ENCODE data around the gene PIK3C2G.

PIK3C2G gene

GRCh38 chr12:18345021-18345735 is 83.9 kb downstream of the PIK3C2G start:
- no peak for DNase-seq (ENCODE audit: low spot score)

GRCh38 chr12:18352312-18352711 is 91.0 kb downstream of the PIK3C2G start:
- DNase-seq (ENCODE audit: low spot score), result no peak

DNA sequence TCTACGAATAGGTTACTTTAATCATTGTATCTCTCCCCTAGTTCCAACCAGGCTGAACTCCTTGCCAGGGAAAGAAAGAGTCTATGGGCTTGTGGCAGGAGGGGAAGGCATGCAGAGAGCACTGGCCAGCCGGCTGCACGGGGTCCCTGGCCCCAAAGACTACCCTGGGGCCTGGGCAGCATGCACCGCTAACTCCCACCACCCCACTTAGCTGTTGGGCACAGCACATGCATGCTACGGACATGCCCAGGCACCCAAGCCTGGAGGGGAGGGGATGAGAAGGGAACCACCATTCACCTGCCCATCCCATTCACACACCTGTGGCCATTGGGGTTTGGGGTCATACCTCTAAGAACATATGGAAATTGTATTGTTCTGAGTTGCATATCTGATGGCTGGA is 94.1 kb downstream of the PIK3C2G start:
- DNase-seq (ENCODE audit: low spot score), result no peak

GRCh38 chr12:18358077-18358476 is 96.8 kb downstream of the PIK3C2G start:
- no peak for DNase-seq (ENCODE audit: low spot score)

DNA sequence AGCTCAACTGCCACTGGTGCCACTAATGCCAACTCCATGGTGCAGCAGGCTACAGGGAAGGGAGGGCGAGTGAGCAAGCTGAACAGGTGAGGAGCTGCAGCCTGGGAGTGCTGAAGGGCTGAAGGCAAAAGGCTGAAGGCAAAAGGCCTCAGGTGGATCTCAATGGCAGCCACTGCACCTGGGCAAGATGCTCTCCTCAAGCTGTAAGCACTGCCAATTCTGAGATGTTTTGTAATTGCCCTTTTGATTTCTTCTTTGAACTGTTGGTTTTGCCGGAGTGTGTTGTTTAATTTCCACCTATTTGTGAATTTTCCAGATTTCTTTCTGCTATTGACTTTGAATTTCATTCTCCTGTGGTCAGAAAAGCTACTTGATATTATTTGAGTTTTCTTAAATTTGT is 97.6 kb downstream of the PIK3C2G start:
- DNase-seq (ENCODE audit: low spot score), result no peak

DNA sequence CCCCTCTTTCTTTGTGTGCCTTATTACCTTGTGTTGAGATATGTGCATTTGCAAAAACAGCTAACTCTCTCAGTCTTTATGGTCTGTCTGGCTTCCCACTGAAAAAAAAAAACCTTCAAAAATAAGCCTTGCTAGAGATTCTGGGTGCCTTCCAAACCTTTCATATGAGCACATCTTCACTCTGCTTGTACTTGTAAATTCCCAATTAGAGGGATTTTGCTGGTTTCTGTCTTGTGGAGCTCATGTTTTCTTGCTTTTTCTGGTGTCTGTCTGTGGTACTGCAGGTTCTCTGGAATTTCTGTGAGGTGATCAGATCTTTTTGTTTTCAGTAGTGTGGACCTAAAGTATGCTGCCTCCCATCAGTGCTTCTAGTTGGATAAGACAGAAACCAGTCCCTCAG is 100.1 kb downstream of the PIK3C2G start:
- DNase-seq (ENCODE audit: low spot score), result no peak

- DNase-seq (ENCODE audit: low spot score), result no peak
Observed at GRCh38 chr12:18363321-18363720, 102.0 kb downstream of the PIK3C2G start.

DNA sequence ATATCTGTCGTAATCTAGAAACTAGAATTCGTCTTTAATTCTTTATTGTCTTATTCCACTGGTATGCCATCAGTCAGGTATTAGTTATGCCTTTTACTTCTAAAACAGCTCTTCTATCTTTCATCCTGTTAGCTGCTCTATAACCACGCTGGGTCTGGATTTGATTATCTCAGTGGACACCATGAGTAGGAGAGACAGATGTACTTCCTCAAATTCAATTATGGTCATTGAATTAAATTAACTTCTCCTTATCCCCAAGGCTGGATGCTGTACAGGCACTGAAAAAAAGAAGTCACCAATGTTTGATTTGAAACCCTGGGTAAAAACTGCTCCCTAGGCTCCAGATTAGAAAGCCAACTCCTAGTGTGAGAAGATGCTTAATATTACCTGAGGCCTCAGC is 107.3 kb downstream of the PIK3C2G start:
- no peak for DNase-seq (ENCODE audit: low spot score)

- no peak for DNase-seq (ENCODE audit: low spot score)
Observed at GRCh38 chr12:18373181-18373580, 111.9 kb downstream of the PIK3C2G start.

DNA sequence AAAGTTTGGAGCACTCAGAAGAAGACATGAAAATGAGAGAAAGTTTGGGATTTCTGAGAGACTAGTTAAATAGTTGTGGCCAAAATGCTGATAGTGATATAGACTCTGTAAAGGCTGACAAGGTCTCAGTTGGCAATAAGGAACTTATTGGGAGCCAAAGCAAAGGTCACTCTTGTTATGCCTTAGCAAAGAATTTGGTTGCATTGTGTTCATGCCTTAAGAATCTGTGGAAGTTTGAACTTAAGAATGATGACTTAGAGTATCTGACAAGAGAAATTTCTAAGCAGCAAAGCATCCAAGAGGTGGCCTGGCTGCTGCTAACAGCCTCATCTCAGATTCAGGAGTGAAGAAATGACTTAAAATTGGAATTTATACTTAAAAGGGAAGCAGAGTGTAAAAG is 113.8 kb downstream of the PIK3C2G start:
- DNase-seq (ENCODE audit: low spot score), result no peak

GRCh38 chr12:18375583-18375982 is 114.3 kb downstream of the PIK3C2G start:
- DNase-seq (ENCODE audit: low spot score), result no peak

- DNase-seq (ENCODE audit: low spot score), result no peak
Observed at GRCh38 chr12:18382236-18382885, 121.0 kb downstream of the PIK3C2G start.

- DNase-seq (ENCODE audit: low spot score), result no peak
Observed at GRCh38 chr12:18383203-18383602, 121.9 kb downstream of the PIK3C2G start.

DNA sequence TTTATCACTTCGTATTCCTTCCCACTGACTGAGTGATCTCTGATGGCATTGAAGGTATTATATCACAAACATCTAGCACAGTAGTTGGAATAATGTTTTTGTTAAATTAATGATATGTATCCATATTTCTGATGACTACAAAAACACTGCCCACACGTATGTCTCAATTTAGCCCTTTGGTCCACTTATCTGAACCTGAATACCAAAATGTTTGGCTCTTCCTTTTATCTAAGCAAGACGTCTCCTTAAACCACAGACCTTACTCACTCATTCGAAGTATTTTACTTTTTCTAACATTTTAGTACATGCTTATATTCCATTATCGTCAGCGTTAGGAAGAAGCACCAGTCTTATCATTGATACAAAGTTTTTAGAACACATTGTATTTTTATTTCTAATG is 126.4 kb downstream of the PIK3C2G start:
- DNase-seq (ENCODE audit: low spot score), result no peak

GRCh38 chr12:18389820-18390219 is 128.5 kb downstream of the PIK3C2G start:
- no peak for DNase-seq (ENCODE audit: low spot score)

DNA sequence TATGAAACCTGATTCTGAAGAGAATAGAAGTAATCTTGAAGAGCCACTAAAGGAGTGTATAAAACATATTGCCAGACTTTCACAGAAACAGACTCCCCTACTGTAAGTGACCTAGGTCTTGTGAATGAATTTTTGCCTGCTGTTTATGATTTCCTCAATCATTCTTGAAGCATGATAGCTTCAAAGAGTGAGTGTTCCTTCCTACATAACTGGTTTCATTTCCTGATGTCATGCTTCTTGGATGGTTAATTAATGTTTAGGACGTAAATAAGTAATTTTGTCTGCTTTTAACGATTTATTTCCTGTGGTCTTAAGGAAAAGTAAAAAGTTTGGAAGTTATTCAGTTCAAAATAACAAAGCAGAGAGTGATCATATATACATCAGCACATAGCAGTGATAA is 129.8 kb downstream of the PIK3C2G start:
- DNase-seq (ENCODE audit: low spot score), result no peak

DNA sequence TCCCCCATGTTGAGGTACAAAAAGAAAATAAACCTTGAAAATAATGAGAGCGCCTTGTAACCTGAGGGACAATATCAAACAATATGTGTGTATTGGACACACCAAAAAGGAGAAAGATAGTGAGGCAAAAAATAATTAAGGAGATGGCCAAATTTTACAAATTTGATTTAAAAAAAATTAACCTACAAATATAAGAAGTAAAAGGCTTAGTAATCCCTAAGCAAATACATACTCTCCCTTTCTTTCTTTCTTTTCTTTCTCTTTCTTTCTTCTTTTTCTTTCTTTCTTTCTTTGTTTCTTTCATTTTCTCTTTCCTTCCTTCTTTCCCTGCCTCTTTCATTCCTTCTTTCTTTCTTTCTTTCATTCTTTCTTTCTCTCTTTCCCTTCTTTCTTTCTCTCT is 133.4 kb downstream of the PIK3C2G start:
- no peak for DNase-seq (ENCODE audit: low spot score)

GRCh38 chr12:18400186-18400585 is 138.9 kb downstream of the PIK3C2G start:
- DNase-seq (ENCODE audit: low spot score), result no peak

DNA sequence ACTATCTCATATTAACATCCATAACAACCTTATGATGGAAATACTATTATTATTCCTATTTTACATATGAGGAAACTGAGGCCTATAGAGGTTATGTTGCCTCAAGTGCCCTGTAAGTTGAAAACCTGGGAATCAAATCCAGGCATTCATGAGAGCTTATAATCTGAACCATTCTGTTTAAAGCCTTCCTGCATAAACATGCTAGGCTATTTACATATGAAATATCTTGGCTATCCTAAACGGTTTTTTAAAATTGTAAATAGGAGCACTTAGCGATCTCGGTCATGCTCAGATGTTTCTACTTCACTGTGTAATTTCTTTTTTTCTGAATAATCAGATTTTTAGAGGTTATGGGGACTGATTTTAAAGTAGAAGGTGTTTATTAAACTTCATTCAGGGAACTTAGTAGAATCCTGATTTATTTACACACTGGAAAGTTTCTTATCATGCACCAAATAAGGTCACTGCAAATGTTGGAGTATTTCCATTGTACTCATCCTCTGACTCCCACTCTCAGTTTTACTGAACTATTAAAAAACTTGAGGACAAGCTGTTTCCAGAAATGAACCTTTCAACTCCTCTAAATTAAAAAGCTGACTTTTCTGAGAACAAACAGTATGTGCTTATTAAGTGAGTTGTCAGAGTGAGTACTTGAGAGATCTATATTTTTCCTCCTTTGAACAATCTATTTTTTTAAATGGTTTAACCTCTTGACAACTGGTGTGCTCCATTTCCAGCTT is 141.7 kb downstream of the PIK3C2G start:
- no peak for DNase-seq (ENCODE audit: low spot score)

DNA sequence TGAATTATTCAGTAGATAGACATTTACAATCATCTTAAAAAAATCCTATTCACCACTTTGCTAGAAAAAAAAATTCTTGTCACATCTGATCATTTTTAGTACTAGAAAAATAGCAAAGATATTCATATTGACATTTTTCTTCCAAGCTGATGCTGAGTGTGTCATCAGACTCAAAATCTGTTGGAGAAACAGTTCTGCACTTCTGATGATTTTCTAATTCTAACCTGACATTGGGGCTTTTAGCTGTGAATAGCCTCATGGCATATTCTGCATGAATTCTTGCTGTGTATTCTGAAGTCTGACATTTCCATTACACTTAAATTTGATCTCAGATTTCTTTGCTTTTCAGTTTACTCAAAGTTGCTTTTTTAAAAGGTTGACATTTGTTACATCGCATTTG is 150.1 kb downstream of the PIK3C2G start:
- DNase-seq (ENCODE audit: low spot score), result no peak

DNA sequence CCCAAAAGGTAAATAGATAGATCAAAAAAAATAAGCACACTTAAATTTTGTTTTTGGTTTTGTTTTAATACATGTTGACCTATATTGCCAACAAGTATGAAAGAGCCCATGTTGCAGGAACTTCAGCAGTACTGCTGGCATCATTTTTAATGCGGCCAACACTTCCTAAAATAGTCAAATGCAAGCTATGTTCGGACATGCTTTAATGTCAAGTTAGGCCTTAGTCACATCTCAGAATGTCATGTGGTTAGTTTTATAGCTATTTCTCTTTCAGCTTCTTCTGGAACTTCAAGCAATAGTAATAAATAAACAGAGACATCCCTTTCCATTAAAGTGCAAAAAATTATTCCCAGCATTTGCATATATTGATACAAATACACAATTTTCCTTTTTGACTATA is 153.4 kb downstream of the PIK3C2G start:
- no peak for DNase-seq (ENCODE audit: low spot score)

- DNase-seq (ENCODE audit: low spot score), result no peak
Observed at GRCh38 chr12:18415227-18415626, 153.9 kb downstream of the PIK3C2G start.

GRCh38 chr12:18416412-18416811 is 155.1 kb downstream of the PIK3C2G start:
- no peak for DNase-seq (ENCODE audit: low spot score)
